Pancreas (tissue), 10 donors: ENCODE measurements around the gene SP7. TPM values are rescaled to one million over a fixed set of nuclear protein-coding genes. Genes with fewer than 3 reads are reported as not detected.

ENCODE experiments used
- ATAC-seq, 4 donors: fragments of 200-7000 bp; cut with Tn5 transposase; one replicate each; pipeline versions ENCODE4 v1.8.0 to v1.9.1; 2020; ENCODE audit warnings: mild to moderate bottlenecking in 4 of 4, moderate library complexity in 4 of 4
- DNase-seq, 6 donors: peaks; one replicate each; pipeline ENCODE4 v3.0.0-alpha.2; 2020
- FAIRE-seq: peaks from 2 replicates; lab custom pipeline; 2012; peaks lifted over from hg19 to GRCh38; lab: Jason Lieb, UNC
- H3K27ac ChIP-seq, 4 donors: fragments of 200-600 bp; sonication (generic); 1 replicate in 3 of 4; 2 replicates in 1 of 4; pipeline versions ENCODE4 v1.5.0 to v1.8.0; 2020
- H3K27me3 ChIP-seq, 4 donors: fragments of 200-600 bp; one replicate each; pipeline ENCODE4 v1.8.0; 2021
- H3K36me3 ChIP-seq, 3 donors: fragments of 200-600 bp; sonication (generic) in 1 of 3; one replicate each; pipeline versions ENCODE4 v1.5.0 to v1.8.0; 2020 to 2021
- H3K4me1 ChIP-seq, 3 donors: fragments of 200-600 bp; one replicate each; pipeline ENCODE4 v1.8.0; 2021
- H3K4me3 ChIP-seq, 4 donors: fragments of 200-600 bp; sonication (generic) in 2 of 4; one replicate each; pipeline versions ENCODE4 v1.5.0 to v1.8.0; 2020 to 2021
- H3K9me3 ChIP-seq, 4 donors: fragments of 200-600 bp; one replicate each; pipeline ENCODE4 v1.8.0; 2021
- CTCF ChIP-seq, 4 donors: fragments of 200-600 bp; sonication (generic) in 3 of 4; IDR thresholded peaks; one replicate each; pipeline versions ENCODE4 v1.5.0 to v1.8.0; 2021; ENCODE audit warnings: antibody characterized with exemption in 4 of 4
- WGBS, 2 donors: extraction: QIAGEN DNeasy Blood & Tissue Kit; methylation state at CpG; one replicate each; pipeline ENCODE4 v1.1.7; 2013; 5-methylcytosine and 5-hydroxymethylcytosine counted together
- intact Hi-C, 3 donors: fragments of 100-400 bp; cut with DNase I; formaldehyde crosslinking; loops; one replicate each; pipeline versions ENCODE4 v1.11.1 to v1.14.2; 2022
- polyA plus RNA-seq, 2 donors: library from polyadenylated mRNA; stranded (reverse); fragments of 200-250 nt; gene quantifications; one replicate each; pipeline ENCODE4 v1.2.3, GENCODE V29; 2013
- total RNA-seq, 6 donors: library from RNA; stranded (reverse); fragmentation: NEBNext Ultra II Directional in 4 of 6; extraction: Animal tissue kit (Norgen Biotek cat#: 25700) in 4 of 6; gene quantifications; one replicate each; pipeline versions ENCODE4 v1.2.1 to v1.2.4, GENCODE V29; 2021 to 2023
- donor health status: healthy with polysubstance abuse.
- donor health status: DM: no; HTN: no; CAD: no; lungs with moderate emphysema.
- donor health status: DM: no; HTN: no; CAD: no.
- donor health status: control.
- donor health status: control.
- donor health status: Bipolar disorder and iron deficiency.
- donor health status: DM: yes; HTN: yes; CAD: no.
- donor health status: DM: no; HTN: no; CAD: no.
- donor health status: DM: no; HTN: no; CAD: no.
- donor health status: DM: yes; HTN: yes; CAD: no.

The SP7 gene
- total and polyA plus RNA-seq, 8 donors = not detected

- no peak for TF ChIP-seq CTCF (IDR thresholded peaks at IDR 0.05)
- H3K27ac ChIP-seq = no peak overlapping the region
- no peaks in the 10 kb centered on the region for H3K27me3 ChIP-seq
- peaks cover 0 to 36% (median 30%) of the 10 kb centered on the region in 3 donors for H3K36me3 ChIP-seq
- H3K9me3 ChIP-seq = no peaks in the 10 kb centered on the region
- no peak for DNase-seq
- FAIRE-seq = no peak
- no peaks in the 10 kb centered on the region for H3K4me1 ChIP-seq
- no peak overlapping the region for H3K4me3 ChIP-seq
- intact Hi-C loops = no loop called here
- no peak for ATAC-seq
- 57% methylated on average over 4 of the region's 4 CpGs for WGBS, 2 donors
Observed at GRCh38 chr12:53308276-53308675, 27.9 kb downstream of the SP7 start.

- intact Hi-C loops = no loop called here
- no peak overlapping the region for H3K27ac ChIP-seq
- no peaks in the 10 kb centered on the region for H3K27me3 ChIP-seq
- no peaks in the 10 kb centered on the region for H3K9me3 ChIP-seq
- H3K4me3 ChIP-seq = no peak overlapping the region
- peaks cover 0 to 9% (median 0%) of the 10 kb centered on the region in 3 donors for H3K4me1 ChIP-seq
- DNase-seq (no peak), FAIRE-seq (no peak), ATAC-seq (no peak)
- peaks cover 0 to 36% (median 30%) of the 10 kb centered on the region in 3 donors for H3K36me3 ChIP-seq
- WGBS, 2 donors = 92 to 93% methylated on average over 10 of the region's 10 CpGs
- TF ChIP-seq CTCF (IDR thresholded peaks at IDR 0.05) = no peak
Observed at GRCh38 chr12:53306826-53307225, 29.3 kb downstream of the SP7 start.

GRCh38 chr12:53302903-53303302, 33.3 kb downstream of the SP7 start:
- no peaks in the 10 kb centered on the region for H3K9me3 ChIP-seq
- FAIRE-seq (no peak), ATAC-seq (no peak), DNase-seq (no peak)
- intact Hi-C loops = no loop called here
- TF ChIP-seq CTCF (IDR thresholded peaks at IDR 0.05) = no peak
- H3K27ac ChIP-seq = no peak overlapping the region
- 80 to 83% methylated on average over 5 of the region's 5 CpGs for WGBS, 2 donors
- H3K4me3 ChIP-seq = no peak overlapping the region
- H3K4me1 ChIP-seq = peaks cover 5 to 20% (median 5%) of the 10 kb centered on the region in 3 donors
- no peaks in the 10 kb centered on the region for H3K27me3 ChIP-seq
- peaks cover 0 to 31% (median 18%) of the 10 kb centered on the region in 3 donors for H3K36me3 ChIP-seq

- H3K36me3 ChIP-seq = peaks cover 0 to 13% (median 0%) of the 10 kb centered on the region in 3 donors
- H3K4me1 ChIP-seq = peaks cover 11 to 30% (median 11%) of the 10 kb centered on the region in 3 donors
- TF ChIP-seq CTCF (IDR thresholded peaks at IDR 0.05) = no peak
- intact Hi-C loops = no loop called here
- DNase-seq = no peak
- no peaks in the 10 kb centered on the region for H3K27me3 ChIP-seq
- peak overlapping the region; percentile 64 to 95 (median 65) for H3K4me3 ChIP-seq
- FAIRE-seq = no peak
- peak overlapping the region in 2 of 4 donors; percentile 59 to 73 for H3K27ac ChIP-seq
- no peak for ATAC-seq
- 1 to 2% methylated on average over 12 of the region's 12 CpGs for WGBS, 2 donors
- no peaks in the 10 kb centered on the region for H3K9me3 ChIP-seq
Observed at GRCh38 chr12:53300187-53300586, 36.0 kb downstream of the SP7 start.

DNA sequence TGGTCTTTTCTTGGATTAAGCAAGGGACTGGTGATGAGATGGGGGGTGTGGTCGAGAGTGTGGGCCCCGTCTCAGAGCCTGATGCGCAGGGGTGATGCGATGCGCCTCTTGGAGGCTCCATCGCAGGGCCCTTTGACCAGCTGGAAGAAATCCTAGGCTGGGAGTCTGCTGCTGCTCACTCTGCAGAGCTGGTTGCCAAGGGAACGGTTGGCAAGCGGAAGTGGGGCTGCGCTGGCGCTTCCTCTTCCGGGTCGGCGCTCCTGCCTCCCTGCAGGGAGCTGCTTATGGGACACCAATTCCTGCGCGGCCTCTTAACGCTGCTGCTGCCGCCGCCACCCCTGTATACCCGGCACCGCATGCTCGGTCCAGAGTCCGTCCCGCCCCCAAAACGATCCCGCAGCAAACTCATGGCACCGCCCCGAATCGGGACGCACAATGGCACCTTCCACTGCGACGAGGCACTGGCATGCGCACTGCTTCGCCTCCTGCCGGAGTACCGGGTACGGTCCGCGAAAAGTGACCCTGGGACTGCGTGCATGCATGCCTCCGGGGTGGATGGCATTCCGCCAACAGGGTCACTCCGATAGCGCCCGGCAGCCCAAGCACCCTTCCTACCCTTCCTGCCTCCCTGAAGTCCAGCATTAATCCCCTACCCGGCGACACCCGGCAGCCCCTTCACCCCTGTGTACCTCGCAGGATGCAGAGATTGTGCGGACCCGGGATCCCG, 36.5 kb downstream of the SP7 start, which contains the start of gene MYG1:
Gene MYG1, plus strand, starts transcription at position 242 of the 727 bp plus-strand sequence. Its CDS starts 43 bp downstream, at position 285.
- Histone ChIP-seq H3K4me1 (peaks cover 11 to 35% (median 11%) of the 10 kb centered on the region in 3 donors), H3K9me3 (no peaks in the 10 kb centered on the region), H3K27ac (peak within 1 kb of the TSS; percentile 36 to 73 (median 60)), H3K27me3 (no peaks in the 10 kb centered on the region), H3K4me3 (peak within 1 kb of the TSS; percentile 64 to 95 (median 65)), H3K36me3 (peaks cover 0 to 13% (median 0%) of the 10 kb centered on the region in 3 donors)
- ATAC-seq = peak; percentile 83 to 90 (median 86)
- 1 to 2% methylated on average over 49 to 51 of the region's 51 CpGs for WGBS, 2 donors
- no peak for FAIRE-seq
- TF ChIP-seq CTCF (IDR thresholded peaks at IDR 0.05) = peak in 1 of 4 donors; percentile 6
- intact Hi-C loops = no loop called here
- peak; percentile 89 to 96 (median 89) for DNase-seq
